Activated CD4-positive, alpha-beta memory T cell treated with anti-CD3 and anti-CD28 coated beads, Interleukin-2, amount 10 ng/mL, durations not matched to agents 7 days and 5 days (primary cell): ENCODE results near the gene CXCL8. TPM values are rescaled to one million over a fixed set of nuclear protein-coding genes. Genes with fewer than 3 reads are reported as not detected.
"Not testable (repeated sequence)": the region's sequence is repeated elsewhere in the genome, so short reads cannot be mapped to it uniquely, and the experiment has no call there.

Source experiments
- CTCF ChIA-PET: fragments of 350-600 bp; sonication (Branson Sonifier 250); formaldehyde crosslinking; loops from one replicate; lab custom pipeline; 2021; ENCODE audit warnings: antibody characterized with exemption, inconsistent platforms; lab: Charles Lee
- POLR2A ChIA-PET: fragments of 350-600 bp; sonication (Branson Sonifier 250); formaldehyde crosslinking; loops from one replicate; lab custom pipeline; 2021; ENCODE audit warnings: antibody characterized with exemption; lab: Charles Lee
- DNase-seq: peaks from one replicate; pipeline ENCODE4 v3.0.0-alpha.2; 2020
- H3K27ac Mint-ChIP-seq: one replicate; pipeline ENCODE4 v1.8.0; 2021; ENCODE audit warnings: mild to moderate bottlenecking, mixed read lengths
- H3K27me3 Mint-ChIP-seq: one replicate; pipeline ENCODE4 v1.8.0; 2021; ENCODE audit warnings: mixed read lengths
- H3K36me3 Mint-ChIP-seq: one replicate; pipeline ENCODE4 v1.8.0; 2021; ENCODE audit warnings: low read depth, mixed read lengths
- H3K4me1 Mint-ChIP-seq: one replicate; pipeline ENCODE4 v1.8.0; 2021; ENCODE audit warnings: mixed read lengths
- H3K4me3 Mint-ChIP-seq: one replicate; pipeline ENCODE4 v1.8.0; 2021; ENCODE audit warnings: mild to moderate bottlenecking, mixed read lengths
- H3K9me3 Mint-ChIP-seq: one replicate; pipeline ENCODE4 v1.8.0; 2021; ENCODE audit warnings: mixed read lengths
- total RNA-seq, 2 experiments: library from RNA; stranded (reverse); gene quantifications; one replicate each; pipeline ENCODE4 v1.2.3, GENCODE V29; 2021

CXCL8 gene
- 10 to 100 TPM; 12.5 to 13.2 TPM for total RNA-seq

- Mint-ChIP-seq H3K4me3 (no peak within 1 kb of the TSS), H3K4me1 (no peaks in the 10 kb centered on the region), H3K27me3 (no peaks in the 10 kb centered on the region), H3K9me3 (peaks cover 2% of the 10 kb centered on the region), H3K27ac (no peak within 1 kb of the TSS), H3K36me3 (no peaks in the 10 kb centered on the region)
- POLR2A ChIA-PET, result no interaction called here
- no peak for DNase-seq
- CTCF ChIA-PET, result no interaction called here
These were observed at the start of gene CXCL8 for GRCh38 chr4:73740353-73740778. CXCL8 (plus strand) TSS chr4:73740569; CDS start chr4:73740659, 90 bp downstream.

- CTCF ChIA-PET, H3K4me3 Mint-ChIP-seq, POLR2A ChIA-PET, DNase-seq, H3K4me1 Mint-ChIP-seq, H3K27me3 Mint-ChIP-seq, H3K27ac Mint-ChIP-seq, H3K9me3 Mint-ChIP-seq, H3K36me3 Mint-ChIP-seq: not testable (repeated sequence)
These were observed 49.2 kb upstream of the CXCL8 start for GRCh38 chr4:73691201-73691600.

- no peaks in the 10 kb centered on the region for H3K4me1 Mint-ChIP-seq
- H3K36me3 Mint-ChIP-seq, result no peaks in the 10 kb centered on the region
- H3K9me3 Mint-ChIP-seq, result no peaks in the 10 kb centered on the region
- no peak overlapping the region for H3K4me3 Mint-ChIP-seq
- no peak overlapping the region for H3K27ac Mint-ChIP-seq
- DNase-seq, result no peak
- ChIA-PET CTCF (no interaction called here), POLR2A (no interaction called here)
- H3K27me3 Mint-ChIP-seq, result no peaks in the 10 kb centered on the region
These were observed 48.6 kb upstream of the CXCL8 start for GRCh38 chr4:73691759-73692158.

GRCh38 chr4:73692254-73692653 lies 48.1 kb upstream of the CXCL8 start:
- Mint-ChIP-seq H3K36me3 (no peaks in the 10 kb centered on the region), H3K4me1 (no peaks in the 10 kb centered on the region), H3K27me3 (no peaks in the 10 kb centered on the region), H3K4me3 (no peak overlapping the region), H3K27ac (no peak overlapping the region), H3K9me3 (no peaks in the 10 kb centered on the region)
- POLR2A ChIA-PET, result no interaction called here
- CTCF ChIA-PET, result no interaction called here
- DNase-seq, result no peak

GRCh38 chr4:73692701-73693100 lies 47.7 kb upstream of the CXCL8 start:
- CTCF ChIA-PET, result no interaction called here
- H3K27me3 Mint-ChIP-seq, result no peaks in the 10 kb centered on the region
- no peaks in the 10 kb centered on the region for H3K36me3 Mint-ChIP-seq
- no peaks in the 10 kb centered on the region for H3K9me3 Mint-ChIP-seq
- H3K4me3 Mint-ChIP-seq, result no peak overlapping the region
- DNase-seq, result no peak
- POLR2A ChIA-PET, result no interaction called here
- no peak overlapping the region for H3K27ac Mint-ChIP-seq
- H3K4me1 Mint-ChIP-seq, result no peaks in the 10 kb centered on the region

- no peaks in the 10 kb centered on the region for H3K36me3 Mint-ChIP-seq
- ChIA-PET POLR2A (no interaction called here), CTCF (no interaction called here)
- H3K27ac Mint-ChIP-seq, result no peak overlapping the region
- H3K4me3 Mint-ChIP-seq, result no peak overlapping the region
- no peaks in the 10 kb centered on the region for H3K27me3 Mint-ChIP-seq
- no peaks in the 10 kb centered on the region for H3K9me3 Mint-ChIP-seq
- no peak for DNase-seq
- no peaks in the 10 kb centered on the region for H3K4me1 Mint-ChIP-seq
These were observed 46.6 kb upstream of the CXCL8 start for GRCh38 chr4:73693811-73694210.

- CTCF ChIA-PET, result no interaction called here
- no peaks in the 10 kb centered on the region for H3K36me3 Mint-ChIP-seq
These were observed 42.2 kb upstream of the CXCL8 start for GRCh38 chr4:73698217-73698616.

GRCh38 chr4:73701116-73701515 lies 39.3 kb upstream of the CXCL8 start:
- ChIA-PET CTCF (no interaction called here), POLR2A (no interaction called here)
- Mint-ChIP-seq H3K36me3 (no peaks in the 10 kb centered on the region), H3K4me1 (no peaks in the 10 kb centered on the region), H3K27me3 (no peaks in the 10 kb centered on the region), H3K4me3 (no peak overlapping the region), H3K9me3 (peaks cover 2% of the 10 kb centered on the region), H3K27ac (no peak overlapping the region)
- DNase-seq, result no peak

More at GRCh38 chr4:73698217-73698616, 42.2 kb upstream of the CXCL8 start:
- H3K4me1 Mint-ChIP-seq, result no peaks in the 10 kb centered on the region
- no peak for DNase-seq
- H3K27ac Mint-ChIP-seq, result no peak overlapping the region
- H3K27me3 Mint-ChIP-seq, result no peaks in the 10 kb centered on the region
- H3K4me3 Mint-ChIP-seq, result no peak overlapping the region
- H3K9me3 Mint-ChIP-seq, result no peaks in the 10 kb centered on the region
- POLR2A ChIA-PET, result interaction anchor here (1.5 kb wide), 1 partner anchor 10 kb away, joined by 3 read pairs; no protein-coding TSS in a partner anchor

- ChIA-PET CTCF (no interaction called here), POLR2A (no interaction called here)
These were observed 37.5 kb upstream of the CXCL8 start for GRCh38 chr4:73702796-73703287.

GRCh38 chr4:73703320-73703719 lies 37.0 kb upstream of the CXCL8 start:
- peaks cover 4% of the 10 kb centered on the region for H3K4me1 Mint-ChIP-seq
- no peak for DNase-seq
- POLR2A ChIA-PET, result no interaction called here
- no peak overlapping the region for H3K27ac Mint-ChIP-seq
- H3K4me3 Mint-ChIP-seq, result no peak overlapping the region
- H3K36me3 Mint-ChIP-seq, result no peaks in the 10 kb centered on the region
- CTCF ChIA-PET, result no interaction called here
- peaks cover 2% of the 10 kb centered on the region for H3K9me3 Mint-ChIP-seq
- no peaks in the 10 kb centered on the region for H3K27me3 Mint-ChIP-seq

More at GRCh38 chr4:73702796-73703287, 37.5 kb upstream of the CXCL8 start:
- Mint-ChIP-seq H3K27ac (no peak overlapping the region), H3K4me3 (no peak overlapping the region), H3K36me3 (no peaks in the 10 kb centered on the region), H3K27me3 (no peaks in the 10 kb centered on the region), H3K4me1 (peaks cover 3% of the 10 kb centered on the region), H3K9me3 (peaks cover 2% of the 10 kb centered on the region)
- DNase-seq, result no peak

GRCh38 chr4:73704314-73705055 lies 35.9 kb upstream of the CXCL8 start:
- peaks cover 6% of the 10 kb centered on the region for H3K4me1 Mint-ChIP-seq
- DNase-seq, result no peak
- POLR2A ChIA-PET, result no interaction called here
- H3K27ac Mint-ChIP-seq, result no peak overlapping the region
- no peaks in the 10 kb centered on the region for H3K27me3 Mint-ChIP-seq
- H3K9me3 Mint-ChIP-seq, result peaks cover 2% of the 10 kb centered on the region
- H3K36me3 Mint-ChIP-seq, result no peaks in the 10 kb centered on the region
- no peak overlapping the region for H3K4me3 Mint-ChIP-seq
- CTCF ChIA-PET, result no interaction called here

GRCh38 chr4:73705056-73705432 lies 35.3 kb upstream of the CXCL8 start:
- Mint-ChIP-seq H3K4me3 (no peak overlapping the region), H3K27ac (no peak overlapping the region), H3K27me3 (no peaks in the 10 kb centered on the region), H3K4me1 (peaks cover 9% of the 10 kb centered on the region), H3K9me3 (peaks cover 2% of the 10 kb centered on the region), H3K36me3 (no peaks in the 10 kb centered on the region)
- CTCF ChIA-PET, result no interaction called here
- POLR2A ChIA-PET, result no interaction called here
- no peak for DNase-seq

- DNase-seq, result no peak
- peaks cover 2% of the 10 kb centered on the region for H3K9me3 Mint-ChIP-seq
- H3K27me3 Mint-ChIP-seq, result no peaks in the 10 kb centered on the region
- ChIA-PET CTCF (no interaction called here), POLR2A (no interaction called here)
- H3K27ac Mint-ChIP-seq, result no peak overlapping the region
- H3K36me3 Mint-ChIP-seq, result no peaks in the 10 kb centered on the region
- H3K4me1 Mint-ChIP-seq, result peaks cover 9% of the 10 kb centered on the region
- no peak overlapping the region for H3K4me3 Mint-ChIP-seq
These were observed 34.6 kb upstream of the CXCL8 start for GRCh38 chr4:73705721-73706120.

- no peak overlapping the region for H3K27ac Mint-ChIP-seq
- H3K27me3 Mint-ChIP-seq, result no peaks in the 10 kb centered on the region
- H3K4me1 Mint-ChIP-seq, result peaks cover 9% of the 10 kb centered on the region
- H3K4me3 Mint-ChIP-seq, result no peak overlapping the region
- H3K9me3 Mint-ChIP-seq, result peaks cover 2% of the 10 kb centered on the region
- no peaks in the 10 kb centered on the region for H3K36me3 Mint-ChIP-seq
- DNase-seq, result no peak
- ChIA-PET POLR2A (no interaction called here), CTCF (no interaction called here)
These were observed 33.6 kb upstream of the CXCL8 start for GRCh38 chr4:73706811-73707210.
